ENCODE data around the gene C1orf21.

The C1orf21 gene

GRCh38 chr1:184489908-184490307 lies 103.1 kb downstream of the C1orf21 start:
- no peak for DNase-seq

- no peak for DNase-seq
Observed at GRCh38 chr1:184492536-184492935, 105.7 kb downstream of the C1orf21 start.

DNA sequence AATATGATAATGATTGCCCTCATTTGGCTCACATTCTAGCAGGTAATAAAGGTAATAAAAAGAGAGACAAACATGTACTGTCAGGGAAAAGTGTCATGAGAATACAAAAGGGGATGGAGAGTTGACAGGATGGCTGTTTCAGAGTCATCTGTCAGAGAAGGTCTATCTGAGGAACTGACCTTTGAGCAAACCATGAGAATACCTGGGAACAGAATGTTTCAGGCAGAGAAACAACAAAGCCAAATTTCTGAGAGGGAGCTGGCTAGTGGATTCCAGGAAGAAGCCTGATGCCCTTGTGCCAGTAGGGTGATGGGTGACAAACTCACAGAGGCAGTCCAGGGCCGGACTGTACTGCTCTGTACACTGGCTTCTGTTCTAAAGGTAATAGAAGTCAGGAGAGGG lies 107.2 kb downstream of the C1orf21 start:
- DNase-seq, result no peak

GRCh38 chr1:184494929-184495328 lies 108.1 kb downstream of the C1orf21 start:
- DNase-seq, result peak; percentile 36

DNA sequence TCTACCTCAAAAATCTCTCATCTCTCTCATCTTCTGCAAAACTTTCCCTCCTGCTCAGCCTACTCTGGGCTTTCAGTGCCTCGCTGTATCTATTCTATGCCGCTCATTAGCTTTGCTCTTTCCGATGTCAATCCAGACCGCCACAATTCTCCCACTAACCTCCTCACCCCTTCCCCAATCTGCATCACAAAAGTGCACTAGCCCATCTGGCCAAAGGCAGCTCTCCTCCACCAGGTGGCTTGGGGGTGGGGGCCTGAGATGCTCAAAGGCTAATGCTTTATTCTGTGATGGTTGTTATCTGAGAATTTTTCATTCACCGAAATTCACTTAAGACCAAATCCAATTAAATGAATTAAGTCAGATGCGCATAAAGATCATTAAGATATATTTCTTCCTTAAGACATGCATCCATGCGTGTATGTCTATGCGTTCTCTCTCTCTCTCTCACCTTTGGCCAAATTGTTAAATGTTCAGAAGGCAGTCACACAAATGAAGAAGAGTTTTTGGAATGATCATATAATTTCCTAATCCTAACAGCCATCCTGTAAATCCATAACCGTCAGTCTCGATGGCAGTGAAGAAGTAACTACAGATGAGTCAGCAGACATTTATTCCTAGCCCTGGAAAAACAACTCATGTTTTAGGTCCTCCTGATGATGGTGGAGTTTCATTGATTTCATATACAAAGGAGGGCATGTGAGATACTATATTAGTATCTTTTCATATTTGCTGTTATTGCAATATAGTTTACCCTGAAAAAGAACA lies 111.3 kb downstream of the C1orf21 start:
- DNase-seq, result no peak

DNA sequence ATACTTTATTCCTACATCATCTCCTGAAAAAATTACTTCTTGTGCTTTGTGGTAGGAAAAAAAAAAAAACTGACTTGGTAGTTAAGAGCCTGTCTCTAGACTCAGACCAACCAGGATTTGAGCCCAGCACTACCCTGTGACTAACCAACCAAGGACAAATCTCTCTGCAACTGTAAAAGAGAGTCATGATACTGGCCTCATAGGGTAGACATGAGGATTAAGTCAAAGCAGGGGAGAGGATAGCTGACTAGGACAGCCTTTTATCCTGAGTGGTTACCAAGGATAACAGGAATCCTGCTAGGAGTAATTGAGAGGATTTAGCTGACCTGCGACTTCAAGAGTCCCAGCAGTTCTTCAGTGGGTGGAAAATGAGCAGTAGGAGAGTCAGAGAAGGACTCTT lies 112.8 kb downstream of the C1orf21 start:
- no peak for DNase-seq

DNA sequence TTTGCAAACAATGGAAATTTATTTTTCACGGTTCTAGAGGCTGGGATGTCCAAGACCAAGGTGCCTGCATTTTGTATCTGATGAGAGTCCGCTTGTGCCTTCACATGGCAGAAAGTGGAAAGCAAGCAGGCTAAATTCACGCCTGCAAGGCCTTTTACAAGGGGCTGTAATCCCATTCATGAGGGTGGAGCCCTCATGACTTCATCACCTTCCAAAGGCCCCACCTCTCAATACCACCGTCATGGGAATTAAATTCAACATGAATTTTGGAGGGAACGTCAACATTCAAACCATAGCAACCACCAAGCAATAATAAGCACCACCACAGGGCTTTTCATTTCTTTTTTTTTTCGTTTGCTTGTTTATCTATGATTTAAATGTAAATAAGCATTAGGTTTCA lies 115.3 kb downstream of the C1orf21 start:
- no peak for DNase-seq

- no peak for DNase-seq
Observed at GRCh38 chr1:184503221-184503749, 116.5 kb downstream of the C1orf21 start.

DNA sequence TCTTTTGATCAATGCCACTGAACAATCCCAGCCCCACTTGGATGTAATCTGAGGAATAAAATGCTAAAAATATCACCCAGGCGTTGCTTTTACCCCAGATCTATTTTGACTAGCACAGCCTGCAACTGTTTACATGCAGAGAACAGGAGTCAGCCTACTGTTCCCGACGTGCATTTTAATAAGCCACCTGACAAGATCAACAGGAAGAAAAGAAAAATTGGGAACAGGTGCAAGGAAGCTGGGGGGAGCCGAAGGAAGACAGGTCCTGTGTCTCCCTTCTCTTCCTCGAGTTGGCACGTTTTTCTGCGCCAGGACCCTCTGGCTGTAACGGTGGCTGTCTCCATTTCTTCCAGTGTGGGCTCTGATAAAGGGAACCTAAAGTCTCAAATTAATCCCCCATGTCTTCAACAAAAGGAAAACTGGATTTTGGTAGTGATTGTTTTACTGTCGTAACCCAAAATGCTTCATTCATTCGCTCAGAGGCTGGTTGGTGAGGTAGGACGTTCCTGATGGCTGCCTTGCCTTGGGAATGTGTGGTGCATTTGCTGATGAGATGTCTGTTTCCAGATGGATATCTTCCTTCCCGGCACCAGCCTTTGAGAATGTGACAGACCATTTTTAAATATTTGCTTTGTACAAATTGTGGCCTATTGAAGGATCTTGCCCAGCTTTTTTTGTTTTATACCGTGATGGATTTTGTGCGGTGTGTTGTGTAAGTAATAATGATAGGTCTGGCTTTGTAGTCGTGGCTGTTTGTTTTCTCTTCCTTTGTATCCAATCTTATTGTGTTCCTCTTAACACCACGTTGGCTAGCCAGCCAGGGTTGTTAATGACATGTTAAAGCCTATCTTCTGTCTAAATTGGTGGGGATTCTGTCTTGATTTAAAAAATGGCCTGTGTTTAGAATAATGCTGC lies 117.5 kb downstream of the C1orf21 start:
- DNase-seq, result no peak

GRCh38 chr1:184504955-184505338 lies 118.1 kb downstream of the C1orf21 start:
- no peak for DNase-seq

GRCh38 chr1:184506481-184506880 lies 119.7 kb downstream of the C1orf21 start:
- no peak for DNase-seq

GRCh38 chr1:184507165-184507564 lies 120.3 kb downstream of the C1orf21 start:
- no peak for DNase-seq

GRCh38 chr1:184507604-184508280 lies 120.9 kb downstream of the C1orf21 start:
- no peak for DNase-seq

DNA sequence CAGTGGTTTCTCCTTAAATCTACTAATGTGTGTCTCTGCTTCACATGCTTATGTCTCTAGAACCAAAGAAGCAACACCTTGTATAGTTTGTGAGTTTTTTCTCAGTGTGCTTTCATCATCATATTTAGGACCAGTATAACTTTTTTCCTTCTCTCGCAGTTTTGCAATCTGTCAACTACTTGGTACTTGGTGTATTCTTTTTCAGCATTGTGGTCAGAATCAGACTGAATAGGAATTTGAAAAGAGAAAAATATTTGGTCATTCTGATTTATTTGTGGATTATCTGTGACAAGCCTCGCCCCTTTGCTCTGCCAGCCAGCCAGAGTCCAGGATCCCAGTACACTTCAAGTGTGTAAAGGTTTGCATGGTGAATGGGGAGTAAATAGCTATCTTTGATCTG lies 122.3 kb downstream of the C1orf21 start:
- no peak for DNase-seq

DNA sequence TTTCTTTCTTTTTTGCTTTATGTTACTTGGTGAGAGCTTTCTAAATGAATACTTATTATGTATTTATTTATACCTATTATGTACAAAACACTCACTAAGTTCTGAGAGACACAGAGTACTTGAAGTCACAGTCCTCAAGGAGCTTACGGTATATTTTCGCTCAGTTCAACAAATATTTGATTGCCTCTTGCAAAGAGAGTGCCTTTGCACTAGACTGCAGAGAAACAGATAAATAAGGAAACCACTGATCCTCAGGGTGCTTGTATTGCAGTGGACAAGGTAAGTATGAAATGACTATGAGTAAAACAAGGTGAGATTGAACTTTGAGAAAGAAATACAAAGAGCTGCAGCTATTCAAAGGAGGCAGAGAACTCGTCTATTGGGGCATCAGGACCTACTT lies 123.3 kb downstream of the C1orf21 start:
- no peak for DNase-seq

DNA sequence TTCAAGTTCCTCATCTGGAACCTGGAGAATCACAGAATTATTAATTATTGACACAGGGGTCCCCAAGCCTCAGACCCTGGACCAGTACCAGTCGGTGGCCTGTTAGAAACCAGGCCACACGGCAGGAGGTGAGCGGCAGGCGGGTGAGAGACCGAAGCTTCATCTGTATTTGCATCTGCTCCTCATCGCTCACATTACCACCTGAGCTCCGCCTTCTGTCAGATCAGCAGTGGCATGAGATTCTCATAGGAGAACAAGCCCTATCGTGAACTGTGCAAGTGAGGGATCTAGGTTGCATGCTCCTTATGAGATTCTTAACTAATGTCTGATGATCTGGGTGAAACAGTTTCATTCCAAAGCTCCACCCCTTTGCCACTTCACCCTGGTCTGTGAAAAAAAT lies 125.9 kb downstream of the C1orf21 start:
- no peak for DNase-seq

- DNase-seq, result no peak
Observed at GRCh38 chr1:184513421-184513820, 126.6 kb downstream of the C1orf21 start.

DNA sequence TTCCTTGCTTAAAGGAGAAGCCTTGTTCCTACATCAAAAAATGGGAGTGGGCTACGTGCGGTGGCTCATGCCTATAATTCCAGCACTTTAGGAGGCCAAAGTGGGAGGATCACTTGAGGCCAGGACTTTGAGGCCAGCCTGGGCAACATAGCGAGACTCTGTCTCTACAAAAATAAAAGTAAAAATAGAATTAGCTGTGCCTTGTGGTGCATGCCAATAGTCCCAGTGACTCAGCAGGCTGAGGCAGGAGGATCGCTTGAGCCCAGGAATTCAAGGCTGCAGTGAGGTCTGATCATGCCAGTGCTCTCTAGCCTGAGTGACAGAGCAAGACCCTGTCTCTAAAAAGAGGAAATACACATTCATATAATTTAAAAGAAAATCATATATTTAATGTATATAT lies 127.1 kb downstream of the C1orf21 start:
- DNase-seq, result no peak

GRCh38 chr1:184514447-184514846 lies 127.6 kb downstream of the C1orf21 start:
- no peak for DNase-seq

DNA sequence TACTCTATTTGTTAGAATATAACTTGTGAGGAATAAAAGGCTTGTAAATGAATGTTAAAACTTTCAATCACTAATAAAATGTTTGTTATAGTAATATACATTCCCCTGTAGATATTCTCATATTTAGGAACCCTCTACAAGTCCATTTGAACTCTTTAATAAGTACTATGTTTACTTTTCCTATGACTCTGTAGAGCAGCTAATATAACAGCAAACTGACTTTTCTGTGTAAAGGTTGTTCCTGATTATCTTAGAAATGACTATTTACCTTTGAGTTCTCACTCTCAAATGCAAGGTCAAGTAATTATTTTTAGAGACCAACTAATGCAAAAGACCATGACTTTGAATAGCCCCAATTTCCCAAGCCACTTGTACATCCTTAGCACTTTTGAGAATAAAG lies 130.3 kb downstream of the C1orf21 start:
- DNase-seq, result no peak

DNA sequence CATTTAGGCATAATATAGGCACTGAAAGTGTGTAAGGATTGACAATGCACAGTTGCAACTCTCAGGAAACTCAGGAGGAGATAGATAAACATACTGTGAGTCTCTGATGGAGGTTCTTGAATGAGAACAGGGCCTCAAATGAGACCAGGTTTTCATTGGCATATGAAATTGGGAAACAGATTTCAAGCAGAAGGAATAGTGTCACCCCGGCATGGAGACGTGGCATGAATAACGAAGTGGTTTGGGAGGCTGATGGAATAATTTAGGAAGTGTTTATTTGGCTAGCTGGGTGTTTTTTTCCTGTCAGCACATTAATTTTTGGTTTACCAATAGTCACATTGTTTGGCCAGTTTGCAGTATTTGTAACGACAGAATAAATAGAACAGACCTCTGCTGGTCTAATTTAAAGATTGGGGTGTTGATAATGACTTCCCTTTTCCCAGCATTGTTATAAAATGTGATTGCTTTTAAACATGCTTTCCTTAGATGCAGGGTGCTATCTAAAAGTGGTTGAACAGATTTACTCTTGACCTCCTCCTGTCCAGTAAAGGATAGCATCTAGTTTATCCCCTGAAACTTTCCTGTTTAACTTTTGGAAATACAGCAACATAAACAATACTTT lies 132.0 kb downstream of the C1orf21 start:
- DNase-seq, result no peak

DNA sequence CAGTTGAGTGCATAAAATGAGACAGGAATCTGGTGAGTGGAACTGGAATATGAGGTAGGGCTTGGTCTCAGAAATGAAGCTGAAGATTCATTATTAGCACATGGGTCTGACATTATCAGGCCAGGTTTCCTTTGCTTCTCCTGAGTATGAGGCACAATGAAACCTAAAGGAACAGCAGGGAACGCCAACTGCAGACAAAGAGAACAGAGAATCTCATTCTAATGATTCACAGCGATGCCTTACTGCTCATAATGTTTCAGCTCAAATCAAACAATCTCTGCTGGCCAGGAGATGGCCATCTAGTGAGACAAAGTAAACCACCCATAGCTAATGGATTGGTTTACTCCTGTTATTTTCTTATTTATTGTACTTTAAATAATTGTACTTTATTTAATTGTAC lies 133.5 kb downstream of the C1orf21 start:
- no peak for DNase-seq

- no peak for DNase-seq
Observed at GRCh38 chr1:184524248-184524647, 137.4 kb downstream of the C1orf21 start.

Data from activated CD4-positive, alpha-beta T cell treated with anti-CD3 and anti-CD28 coated beads, Interleukin-2, Interleukin-6, amounts not matched to agents 100 ng/mL and 50 ng/mL, durations not matched to agents 16 hours and 8 hours (primary cell).